Activated CD4-positive, alpha-beta T cell treated with anti-CD3 and anti-CD28 coated beads for 4 hours (primary cell): Measurements from ENCODE around the gene LRRC52.

Source experiments
- DNase-seq, 2 donors: peaks; one replicate each; pipeline ENCODE4 v3.0.0-alpha.2; 2020

LRRC52 gene, protein sequence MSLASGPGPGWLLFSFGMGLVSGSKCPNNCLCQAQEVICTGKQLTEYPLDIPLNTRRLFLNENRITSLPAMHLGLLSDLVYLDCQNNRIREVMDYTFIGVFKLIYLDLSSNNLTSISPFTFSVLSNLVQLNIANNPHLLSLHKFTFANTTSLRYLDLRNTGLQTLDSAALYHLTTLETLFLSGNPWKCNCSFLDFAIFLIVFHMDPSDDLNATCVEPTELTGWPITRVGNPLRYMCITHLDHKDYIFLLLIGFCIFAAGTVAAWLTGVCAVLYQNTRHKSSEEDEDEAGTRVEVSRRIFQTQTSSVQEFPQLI

DNA sequence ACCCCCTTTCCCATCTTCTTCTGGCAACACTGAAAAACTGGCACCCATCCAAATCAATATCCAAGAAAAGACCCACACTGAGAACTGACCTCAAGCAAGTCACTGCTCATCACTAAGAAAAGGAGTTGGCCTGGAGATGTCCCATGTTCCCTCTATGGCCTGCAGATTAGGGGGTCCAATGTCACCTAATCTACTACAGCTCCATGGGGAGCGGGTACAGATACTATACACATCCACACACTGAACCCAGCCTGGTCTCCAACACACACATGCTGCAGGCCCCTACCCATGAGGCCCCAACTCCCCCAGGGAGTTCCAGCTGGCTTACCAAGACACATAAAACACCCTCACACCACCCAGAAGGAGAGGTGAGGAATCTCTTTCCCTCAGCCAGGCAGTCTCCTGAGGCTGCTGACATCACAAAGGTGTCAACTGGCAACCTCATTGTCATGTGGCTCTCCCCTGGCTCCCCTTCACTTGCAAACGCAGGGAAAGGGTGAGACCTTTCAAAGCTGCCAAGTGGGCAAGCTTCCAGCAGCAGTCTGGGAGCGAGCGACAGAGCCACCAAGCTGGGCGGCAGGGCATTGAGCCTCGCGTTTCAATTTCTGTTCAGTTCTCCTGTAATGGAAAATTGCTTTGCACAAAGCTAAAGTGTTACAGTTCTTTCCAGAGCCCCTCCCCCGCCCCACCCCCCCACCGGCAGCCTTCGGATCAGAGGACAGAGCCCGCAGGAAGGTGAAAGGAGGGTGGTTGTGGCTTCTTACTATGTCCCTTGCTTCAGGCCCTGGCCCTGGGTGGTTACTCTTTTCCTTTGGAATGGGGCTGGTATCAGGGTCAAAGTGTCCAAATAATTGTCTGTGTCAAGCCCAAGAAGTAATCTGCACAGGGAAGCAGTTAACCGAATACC lies at the start of gene LRRC52:
LRRC52 (plus strand) TSS at position 469 of the 907 bp plus-strand sequence; CDS start at position 766, 297 bp downstream.
- DNase-seq = no peak

DNA sequence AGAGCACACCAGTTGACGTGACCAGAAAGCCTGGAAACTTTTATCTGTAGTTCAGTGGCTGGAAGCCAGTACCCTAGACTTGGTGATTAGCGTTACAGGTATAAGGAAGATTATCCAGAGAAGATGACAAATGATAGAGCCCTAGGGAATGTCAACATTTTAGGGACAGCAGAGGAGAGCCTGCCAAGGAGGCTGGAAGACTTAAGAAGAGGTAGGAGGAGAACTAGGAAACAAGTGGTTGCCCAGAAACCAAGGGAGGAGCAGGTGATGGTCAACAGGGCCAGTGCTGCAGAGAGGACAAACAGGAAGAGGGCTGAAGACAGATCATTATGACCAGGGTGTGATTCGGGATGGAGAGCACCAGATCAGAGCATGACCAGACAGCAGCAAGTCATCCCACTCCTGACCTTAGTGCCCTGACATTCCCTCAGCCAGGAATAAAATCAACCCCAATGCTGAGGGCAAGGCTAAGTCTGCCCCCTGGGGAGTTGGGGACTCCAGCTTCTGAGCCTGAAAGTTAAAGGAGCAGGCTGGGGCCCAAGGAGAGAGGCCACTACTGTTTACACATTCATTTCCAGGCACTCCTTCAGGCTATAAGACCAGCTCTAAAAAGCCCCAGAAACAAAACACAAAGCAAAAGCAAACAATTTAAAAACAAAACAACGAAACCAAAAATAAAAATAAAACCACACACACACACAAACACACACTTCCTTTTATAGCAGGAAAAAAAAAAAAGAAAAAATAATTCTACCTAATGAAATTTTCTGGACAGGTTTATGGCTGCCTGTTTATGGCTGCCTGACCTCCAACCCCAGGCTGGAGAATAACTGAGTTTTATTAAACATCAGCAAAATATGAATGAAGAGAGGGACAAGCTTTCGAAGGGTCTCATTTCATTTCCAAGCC lies 48.6 kb upstream of the LRRC52 start:
- DNase-seq = no peak

DNA sequence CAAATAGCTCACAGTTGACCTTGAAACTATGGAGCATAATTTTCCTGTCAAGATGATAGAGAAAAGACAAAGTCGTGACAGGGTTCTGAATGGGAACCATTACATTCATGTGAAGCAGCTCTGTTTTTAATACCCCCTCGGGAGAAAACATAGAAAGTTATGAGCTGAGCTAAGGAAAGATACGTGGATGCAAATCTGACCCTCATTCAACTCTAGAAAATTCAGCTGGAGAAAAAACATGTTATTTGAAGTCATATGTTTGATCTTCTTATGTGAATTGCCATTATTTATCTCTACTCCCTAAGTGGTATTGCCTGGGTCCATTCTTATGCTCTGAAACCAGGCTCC lies 48.0 kb upstream of the LRRC52 start:
- no peak for DNase-seq

DNA sequence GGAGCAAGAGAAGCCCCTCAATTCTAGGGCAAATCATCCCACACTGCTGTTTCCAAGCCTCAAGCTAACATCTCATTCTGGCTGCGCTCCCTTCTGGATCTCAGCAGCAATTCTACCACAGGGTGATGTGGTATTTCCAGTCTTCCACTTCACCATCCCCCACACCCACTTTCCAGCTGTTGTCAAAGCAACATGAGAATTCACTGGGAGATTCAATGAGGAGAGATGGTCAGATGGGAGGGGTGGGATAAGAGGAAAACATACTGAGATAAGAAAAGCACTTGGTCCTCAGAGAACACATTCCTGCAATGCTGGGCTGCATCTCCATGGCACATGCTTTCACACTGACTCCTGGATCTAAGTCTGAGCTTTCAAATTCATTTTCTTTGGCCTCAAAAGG lies 47.3 kb upstream of the LRRC52 start:
- no peak for DNase-seq

DNA sequence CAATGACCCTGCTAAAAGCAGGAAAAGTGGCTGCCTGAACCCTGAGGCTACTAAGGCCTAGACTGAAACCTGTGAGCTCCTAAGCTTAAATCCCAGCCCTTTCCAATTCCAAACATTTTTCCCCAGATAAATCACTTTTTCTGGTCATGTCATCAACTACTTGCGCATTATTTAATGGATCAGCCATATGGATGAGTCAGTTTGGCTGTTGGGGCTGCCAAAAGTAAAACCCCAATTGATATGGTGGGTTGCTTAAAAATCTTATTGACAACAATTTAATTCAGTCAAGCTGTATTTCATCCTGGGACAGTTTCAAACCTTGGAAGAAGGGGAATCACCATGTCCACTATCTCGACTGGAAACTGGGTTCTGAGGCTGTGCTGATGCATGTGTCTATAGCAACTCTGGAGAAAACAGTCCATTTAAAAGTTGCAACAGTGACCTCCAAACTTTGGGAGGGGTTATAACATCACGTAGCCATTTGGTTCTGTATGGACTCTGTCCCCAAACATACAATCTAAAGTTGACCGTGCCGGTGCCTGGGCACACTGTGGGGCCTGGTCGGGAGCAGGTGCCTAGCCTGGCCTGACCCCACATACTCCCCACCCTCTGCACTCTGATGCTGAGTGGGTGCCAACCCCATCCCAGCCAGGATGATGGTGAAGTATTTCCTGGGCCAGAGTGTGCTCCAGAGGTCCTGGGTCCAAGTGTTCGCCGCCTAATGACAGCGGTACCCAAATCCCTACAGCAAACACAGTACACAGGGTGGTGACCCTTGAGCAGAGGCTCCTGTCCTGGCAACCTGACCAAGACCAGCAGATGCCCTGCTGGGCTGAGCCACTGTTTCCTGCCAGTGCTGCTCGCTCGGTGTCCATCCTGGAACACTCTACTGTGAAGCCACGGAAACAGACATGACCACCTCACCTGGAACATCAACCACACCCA lies 46.5 kb upstream of the LRRC52 start:
- no peak for DNase-seq

DNA sequence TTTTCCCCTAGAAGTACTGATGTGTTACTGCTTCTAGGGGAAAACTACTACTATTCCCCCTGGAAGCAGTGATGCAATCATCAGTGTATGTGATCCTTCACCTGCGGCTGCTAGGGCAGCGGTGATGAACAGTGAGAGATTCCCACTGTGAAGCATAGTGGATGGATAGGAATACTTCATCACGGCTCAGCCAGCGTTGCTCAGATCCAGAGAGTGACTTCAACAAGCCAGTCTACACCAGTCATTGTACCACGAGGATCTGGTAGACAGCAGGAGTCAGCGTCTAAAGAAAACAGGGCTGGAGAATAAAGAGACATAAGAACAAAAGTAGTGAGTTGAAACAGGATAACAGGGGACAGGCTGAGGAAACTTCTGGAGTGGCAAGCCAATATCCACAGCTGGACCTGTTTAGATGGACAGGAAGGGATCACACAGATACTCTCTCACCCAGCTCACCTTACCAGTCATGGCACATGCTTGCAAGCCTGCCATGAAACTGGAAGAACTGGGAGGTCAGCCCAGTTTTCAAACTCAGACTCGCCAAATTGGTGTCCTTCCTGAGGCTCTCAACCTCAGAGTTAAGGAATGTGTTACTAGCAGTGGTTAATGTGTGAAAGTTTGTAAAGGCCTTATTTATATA lies 42.4 kb upstream of the LRRC52 start:
- DNase-seq = no peak

DNA sequence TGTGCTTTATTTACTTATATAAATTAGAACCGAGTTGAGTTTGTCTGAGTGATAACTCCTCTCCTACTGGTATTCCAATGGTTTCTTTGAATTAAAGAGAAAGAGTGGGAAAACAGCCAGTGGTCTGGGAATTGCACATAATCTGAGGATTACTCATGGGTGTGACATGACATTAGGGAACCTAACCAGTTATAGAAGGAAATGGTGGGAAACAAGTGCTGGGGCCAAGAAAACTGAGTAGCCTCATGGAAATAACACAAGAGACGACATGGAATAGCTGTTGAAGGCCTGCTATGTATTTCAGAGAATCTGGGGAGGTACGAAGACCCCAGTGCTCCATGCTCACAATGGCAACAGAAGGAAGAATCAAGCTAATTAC lies 41.8 kb upstream of the LRRC52 start:
- DNase-seq = no peak

DNA sequence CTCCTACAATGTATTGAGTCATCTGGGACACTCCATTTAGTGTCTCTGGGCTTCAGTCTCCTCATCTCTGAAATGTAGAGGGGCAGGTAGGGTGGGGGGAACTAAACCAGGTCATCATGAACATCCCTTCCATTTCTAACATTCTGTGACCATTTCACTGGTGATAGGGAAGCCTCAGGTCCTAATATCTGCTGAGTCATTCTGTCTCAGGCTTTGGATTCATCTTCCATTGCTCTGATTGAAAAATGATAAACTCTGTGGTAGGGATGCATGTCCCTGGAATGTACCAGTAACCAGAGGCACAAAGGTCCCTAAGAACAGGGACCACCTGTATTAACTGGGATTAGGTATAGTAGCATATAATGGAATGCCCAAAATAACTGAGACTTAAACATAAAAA lies 36.2 kb upstream of the LRRC52 start:
- no peak for DNase-seq

DNA sequence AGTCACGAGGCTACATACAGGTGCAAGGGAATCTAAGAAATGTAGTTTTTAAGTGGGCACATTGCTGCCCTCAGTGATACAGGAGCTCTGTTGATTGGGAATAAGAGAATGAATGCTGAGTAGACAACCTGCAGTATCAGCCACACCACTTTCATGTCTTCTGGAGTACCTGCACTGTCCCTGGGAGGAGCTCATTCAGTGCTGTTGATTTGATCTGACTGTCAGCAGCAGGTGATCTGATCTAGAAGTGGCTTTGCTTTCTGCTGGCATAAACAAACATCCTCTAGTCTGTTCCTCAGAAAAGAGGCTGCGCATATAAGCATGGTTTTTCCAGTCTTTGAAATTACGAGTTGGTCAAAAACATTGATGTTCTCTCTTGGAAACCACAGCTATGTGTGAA lies 35.5 kb upstream of the LRRC52 start:
- DNase-seq = no peak

DNA sequence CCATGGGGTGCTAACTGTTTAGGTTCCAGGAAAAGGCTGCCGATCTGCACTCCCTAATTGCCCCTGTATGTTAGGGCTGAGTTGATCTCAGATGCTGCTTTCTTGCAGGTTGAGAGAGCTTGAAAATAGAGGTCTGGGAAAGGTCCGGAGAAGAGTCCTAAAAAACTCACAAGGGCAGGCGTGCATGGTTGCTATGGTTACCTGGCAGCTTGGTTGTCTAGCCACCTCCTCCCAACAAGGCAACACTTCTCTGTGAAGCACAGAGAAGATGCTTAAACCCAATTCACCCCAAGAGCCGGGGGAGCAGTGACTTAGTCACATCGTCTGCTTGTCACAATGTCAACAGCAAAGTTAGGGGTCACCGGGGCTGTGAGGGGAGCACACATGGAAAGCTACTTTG lies 31.0 kb upstream of the LRRC52 start:
- DNase-seq = no peak

DNA sequence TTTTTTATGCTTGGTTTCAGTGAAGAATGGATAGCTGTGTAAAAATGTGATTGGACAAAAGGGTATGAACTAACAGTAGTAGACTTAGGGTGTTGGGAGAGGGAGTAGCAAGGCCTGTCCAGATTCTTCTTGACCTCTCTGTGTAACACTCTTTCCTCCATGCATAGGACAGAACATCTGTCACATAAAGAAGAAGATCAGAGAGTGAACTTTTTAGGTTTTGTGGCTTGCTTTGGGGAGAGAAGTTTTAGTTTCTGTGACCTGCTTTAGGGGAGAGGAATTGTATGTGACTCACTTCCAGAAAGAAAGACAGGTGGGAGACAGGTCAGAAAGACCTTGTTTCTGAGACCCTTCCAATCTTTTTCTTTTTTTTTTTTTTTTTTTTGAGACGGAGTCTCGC lies 27.3 kb upstream of the LRRC52 start:
- no peak for DNase-seq

DNA sequence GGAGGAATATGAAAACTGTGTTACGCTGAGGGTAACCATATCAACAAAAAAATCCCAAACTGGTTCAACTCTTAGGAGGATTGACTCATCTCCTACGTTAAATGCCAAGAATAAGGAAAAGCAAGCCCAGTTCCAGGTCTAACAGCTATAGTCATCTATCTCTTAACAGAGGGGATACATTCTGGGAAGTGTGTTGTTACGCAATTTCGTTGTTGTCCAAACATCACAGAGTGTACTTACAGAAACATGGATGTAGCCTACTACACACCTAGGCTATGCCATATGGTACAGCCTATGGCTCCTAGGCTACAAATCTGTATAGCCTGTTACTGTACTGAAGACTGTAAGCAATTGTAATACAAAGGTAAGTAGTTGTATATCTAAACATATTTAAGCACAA lies 23.2 kb upstream of the LRRC52 start:
- no peak for DNase-seq

DNA sequence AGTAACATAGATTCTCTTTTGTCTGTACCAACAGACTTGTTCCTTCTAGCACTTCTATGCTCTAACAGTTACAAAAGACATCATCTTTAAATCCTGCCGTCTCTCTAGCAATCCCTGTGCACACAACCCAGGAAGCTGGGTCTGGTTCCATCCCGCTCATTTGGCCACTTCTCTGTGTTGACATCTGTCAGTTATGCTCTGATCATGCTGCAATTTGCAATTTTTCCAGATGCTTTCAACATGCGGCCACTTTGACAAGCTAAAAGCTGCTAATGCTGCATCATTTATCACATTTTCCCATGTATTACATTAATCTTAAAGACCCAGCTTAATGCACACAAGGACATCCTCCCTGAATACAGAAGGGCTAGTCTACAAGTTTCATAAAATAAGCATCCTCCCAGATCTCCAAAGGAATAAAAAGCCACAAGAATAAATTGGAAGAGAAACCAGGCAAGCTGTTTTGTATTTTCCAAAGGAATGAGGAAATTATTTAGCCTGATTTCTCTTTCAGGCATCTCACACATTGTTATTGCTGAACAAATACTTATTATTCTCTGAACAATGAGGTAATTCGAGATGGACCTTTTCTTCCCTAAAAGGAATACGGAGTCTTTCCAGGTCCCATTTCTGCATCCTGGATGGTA lies 19.0 kb upstream of the LRRC52 start:
- DNase-seq = no peak

DNA sequence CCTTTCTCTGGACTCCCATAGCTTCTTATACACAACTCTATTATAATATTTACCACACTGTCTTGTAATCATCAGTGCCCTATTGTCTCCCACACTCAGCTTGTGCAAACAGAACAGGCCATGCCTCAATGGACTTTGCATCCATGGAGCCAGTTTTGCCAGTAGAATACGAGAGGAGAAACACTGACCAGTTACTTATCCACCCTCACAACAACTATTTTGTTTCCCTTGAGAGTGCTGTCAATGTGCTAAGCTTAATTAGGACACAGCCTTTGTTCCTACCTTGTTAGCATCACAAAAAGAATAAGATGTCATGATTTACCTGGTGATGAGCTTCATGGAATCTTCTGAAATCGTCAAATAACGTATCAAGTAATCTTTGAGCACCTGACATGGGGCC lies 18.1 kb upstream of the LRRC52 start:
- DNase-seq = no peak

DNA sequence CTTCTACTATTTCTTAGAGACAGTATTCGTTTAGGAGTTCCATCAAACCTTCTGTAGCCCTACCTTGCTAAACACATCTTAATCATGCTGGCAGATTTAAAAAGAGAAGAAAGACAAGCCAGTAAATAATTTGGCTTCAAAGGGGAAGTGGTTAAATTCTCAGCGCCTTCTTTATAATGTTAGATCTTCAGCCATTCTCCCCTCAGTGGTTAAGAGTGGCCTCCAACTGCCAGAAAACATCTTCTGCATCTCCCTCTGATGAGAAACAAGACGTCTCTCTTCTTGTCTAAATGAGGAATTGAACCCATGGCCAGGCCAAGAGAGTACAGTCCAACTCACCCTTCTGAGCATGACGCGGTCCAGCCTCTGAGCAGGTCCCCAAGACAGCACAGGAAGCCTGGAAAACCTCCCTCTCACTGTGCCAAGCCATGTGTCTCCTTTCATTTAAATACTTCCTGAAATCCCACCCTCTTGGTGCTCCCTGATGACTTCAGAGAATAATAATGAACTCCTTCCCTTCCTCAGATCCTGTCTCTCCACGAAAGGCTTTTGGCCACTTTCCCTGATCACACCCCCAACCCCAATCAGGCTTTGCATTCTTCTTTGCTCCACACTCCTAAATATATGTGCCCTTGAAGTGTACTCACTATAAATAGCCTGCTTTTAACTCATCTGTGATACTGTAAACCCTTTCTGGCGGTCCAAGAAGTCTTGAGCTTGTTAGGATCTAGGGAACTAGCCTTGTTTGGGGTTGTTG lies 16.4 kb upstream of the LRRC52 start:
- DNase-seq = no peak

DNA sequence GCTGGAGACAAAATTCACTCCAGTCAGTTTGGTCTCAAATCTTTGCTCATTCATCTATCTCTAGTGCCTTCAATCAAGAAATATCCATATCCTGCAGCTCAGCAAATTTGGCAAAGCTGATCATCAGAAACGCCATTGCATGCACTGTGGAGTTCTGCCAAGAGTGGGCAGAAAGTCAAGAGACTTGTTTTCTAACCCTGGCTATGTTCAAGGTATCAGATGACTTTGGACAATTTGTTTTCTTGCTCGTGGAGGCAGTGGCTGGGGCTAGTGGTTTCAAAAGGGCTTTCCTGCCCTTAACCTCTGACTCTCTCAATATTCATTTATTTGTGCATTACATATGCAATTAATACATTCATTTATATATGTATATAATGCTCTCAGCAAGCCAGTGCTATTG lies 12.8 kb upstream of the LRRC52 start:
- no peak for DNase-seq

DNA sequence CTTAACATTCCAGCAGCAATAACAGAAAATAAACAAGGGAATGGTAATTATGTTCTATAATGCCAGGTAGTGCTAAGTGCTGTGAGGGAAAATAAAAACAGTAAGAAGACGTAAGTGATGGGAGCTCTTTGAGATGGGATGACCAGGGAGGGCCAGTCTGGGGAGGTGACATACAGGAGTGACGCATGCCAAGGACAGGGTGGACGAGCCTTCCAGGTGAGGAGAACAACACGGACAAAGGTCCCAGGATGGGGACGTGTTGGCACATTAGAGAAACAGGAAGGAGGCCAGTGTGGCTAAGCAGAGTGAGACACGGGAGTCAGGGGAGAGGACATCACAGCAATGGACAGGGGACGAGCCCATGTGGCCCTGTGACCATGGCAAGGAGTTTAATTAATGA lies 11.7 kb upstream of the LRRC52 start:
- no peak for DNase-seq

DNA sequence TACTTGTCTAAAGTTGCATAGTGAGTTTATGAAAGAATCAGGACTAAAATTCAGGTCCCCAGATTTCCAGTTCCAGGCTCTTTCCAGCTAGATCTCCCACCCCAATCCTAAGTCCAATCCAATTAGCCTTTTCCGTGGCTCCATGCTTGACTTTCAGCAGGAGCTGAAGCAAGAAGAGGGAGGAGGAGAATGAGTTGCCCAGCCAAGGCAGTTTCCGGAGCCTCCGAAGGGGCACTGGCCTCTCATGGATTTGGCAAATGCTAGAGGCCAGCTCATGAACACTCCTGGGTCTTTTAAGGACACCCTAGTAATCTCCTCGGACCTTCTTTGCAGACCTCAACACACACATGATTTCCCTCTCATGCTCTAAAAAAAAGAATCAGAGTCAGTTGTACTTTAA lies 10.5 kb upstream of the LRRC52 start:
- DNase-seq = no peak

DNA sequence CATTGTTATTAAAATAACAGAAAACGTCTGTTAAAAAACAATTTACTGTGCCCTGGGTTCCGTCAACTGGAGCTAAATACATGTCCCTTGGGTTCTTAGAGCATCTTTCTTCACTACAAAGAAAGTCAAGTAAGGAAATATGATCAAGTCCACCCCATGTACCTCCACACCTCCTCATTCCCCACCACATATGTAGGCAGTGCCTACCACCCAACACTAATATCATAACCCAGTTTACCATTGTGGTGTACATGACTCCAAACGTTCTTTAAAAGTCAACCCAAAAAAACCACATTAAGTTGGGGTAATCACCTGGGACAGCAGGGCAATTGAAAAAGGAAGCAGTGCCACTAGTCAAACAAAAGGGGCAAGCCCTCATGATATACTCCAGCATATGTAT lies 7.8 kb upstream of the LRRC52 start:
- no peak for DNase-seq

DNA sequence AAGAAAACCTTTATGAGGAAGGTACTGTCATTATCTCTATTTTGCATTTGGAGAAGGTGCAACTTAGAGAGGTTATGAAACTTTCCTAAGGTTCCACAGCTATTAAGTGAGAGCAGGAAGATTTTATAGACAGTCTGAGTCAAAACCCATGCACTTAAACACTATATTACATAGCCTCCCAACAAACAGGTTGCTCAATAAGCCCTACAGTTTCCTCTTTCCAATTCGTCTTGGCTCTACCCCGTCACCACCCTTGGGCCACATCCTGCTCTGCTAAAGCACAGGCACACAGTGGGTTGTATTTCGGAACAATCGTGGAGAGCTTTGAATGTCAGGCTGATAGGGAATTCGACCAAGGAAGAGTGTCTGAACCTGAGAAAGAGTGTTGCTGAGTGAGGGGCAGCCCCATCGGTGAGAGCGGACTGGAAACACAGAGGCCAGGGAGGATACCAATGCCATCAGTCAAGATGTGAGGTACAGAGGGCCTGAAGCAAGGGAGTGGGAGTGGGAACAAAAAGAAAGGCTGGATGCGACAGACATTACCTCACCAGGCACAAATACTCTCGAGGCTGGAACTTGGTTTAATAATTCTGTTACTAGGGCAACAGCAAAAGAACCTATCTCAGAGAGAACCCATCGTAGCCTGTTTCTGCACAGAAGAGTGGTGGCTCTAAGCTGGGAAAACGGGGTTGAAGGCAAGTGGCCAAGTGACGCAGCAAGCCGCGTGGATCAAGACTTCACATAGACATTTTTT lies 6.3 kb upstream of the LRRC52 start:
- no peak for DNase-seq
